Measurements from ENCODE around the gene CLIP1. TPM values are rescaled to one million over a fixed set of nuclear protein-coding genes. Genes with fewer than 3 reads are reported as not detected.

The CLIP1 gene
- total RNA-seq, 3 donors from 2014 or later = 43.5 to 170 (median 45.0) TPM

DNA sequence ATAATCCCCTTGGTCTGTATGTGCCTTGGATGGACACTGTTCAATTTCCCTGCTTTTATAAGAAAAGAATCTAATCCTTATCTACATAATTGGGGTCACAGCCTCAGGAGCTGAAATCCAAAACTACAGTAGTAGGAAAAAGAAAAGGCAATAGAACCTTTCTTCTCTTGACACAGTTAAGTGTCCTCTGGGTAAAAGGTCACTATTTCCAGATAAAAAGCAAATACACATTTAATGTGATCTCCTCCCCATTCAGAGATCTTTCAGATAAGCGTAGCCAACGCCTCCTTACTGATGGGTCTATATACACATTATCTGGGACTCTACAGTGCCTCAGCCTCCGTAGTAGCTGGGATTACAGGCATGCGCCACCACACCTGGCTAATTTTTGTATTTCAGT, 73.4 kb downstream of the CLIP1 start:
- TF ChIP-seq CTCF (IDR thresholded peaks at IDR 0.05) = no peak
- Histone ChIP-seq H3K9me3 (no peaks in the 10 kb centered on the region), H3K4me3 (no peak overlapping the region), H3K36me3 (ENCODE audit: low read depth) (no peaks in the 10 kb centered on the region), H3K4me1 (ENCODE audit: low read depth) (no peaks in the 10 kb centered on the region)
- no peak for DNase-seq
- intact Hi-C loops (cut with DNase I, micrococcal nuclease) = no loop called here
- ATAC-seq = peak; percentile 53

- ATAC-seq (no peak), DNase-seq (no peak)
- Histone ChIP-seq H3K36me3 (ENCODE audit: low read depth) (no peaks in the 10 kb centered on the region), H3K4me1 (ENCODE audit: low read depth) (no peaks in the 10 kb centered on the region), H3K9me3 (no peaks in the 10 kb centered on the region), H3K4me3 (no peak overlapping the region)
- no peak for TF ChIP-seq CTCF (IDR thresholded peaks at IDR 0.05)
- intact Hi-C loops (cut with DNase I, micrococcal nuclease) = no loop called here
These were observed 74.0 kb downstream of the CLIP1 start for GRCh38 chr12:122348505-122348904.

DNA sequence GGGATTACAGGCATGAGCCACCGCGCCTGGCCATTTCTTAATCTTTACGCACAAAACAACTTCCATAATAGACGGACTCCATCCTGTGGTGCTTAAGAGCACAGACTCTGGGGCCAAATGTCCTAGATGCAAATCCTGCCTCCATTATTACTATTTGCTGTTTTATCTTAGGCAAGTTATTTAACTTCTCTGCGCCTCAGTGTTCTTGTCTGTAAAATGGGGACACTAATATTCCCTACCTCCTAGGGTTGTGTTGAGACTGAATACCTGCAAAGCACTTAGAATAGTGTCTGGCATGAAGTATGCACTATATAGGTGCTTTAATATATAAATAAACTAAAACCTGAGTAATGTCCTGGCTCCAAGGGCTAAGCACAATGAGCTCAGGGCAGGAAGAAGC, 76.4 kb downstream of the CLIP1 start:
- ATAC-seq = no peak

DNA sequence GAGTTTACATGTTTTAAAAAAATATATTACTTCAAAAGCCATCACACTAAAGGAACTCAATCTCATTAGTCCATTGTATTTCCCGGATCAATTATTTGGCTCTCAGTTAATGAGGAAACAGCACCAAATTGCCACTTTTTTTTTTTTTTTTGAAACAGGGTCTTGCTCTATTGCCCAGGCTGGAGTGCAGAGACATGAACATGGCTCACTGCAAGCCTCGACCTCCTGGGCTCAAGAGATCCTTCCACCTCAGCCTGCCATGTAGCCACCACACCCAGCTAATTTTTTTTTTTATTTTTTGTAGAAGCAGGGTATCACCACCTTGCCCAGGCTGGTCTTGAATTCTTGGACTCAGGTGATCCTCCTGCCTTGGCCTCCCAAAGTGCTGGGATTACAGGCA, 77.4 kb downstream of the CLIP1 start:
- TF ChIP-seq CTCF (IDR thresholded peaks at IDR 0.05) = no peak
- Histone ChIP-seq H3K9me3 (no peaks in the 10 kb centered on the region), H3K4me3 (no peak overlapping the region), H3K4me1 (ENCODE audit: low read depth) (no peaks in the 10 kb centered on the region), H3K36me3 (ENCODE audit: low read depth) (no peaks in the 10 kb centered on the region)
- no peak for ATAC-seq
- no peak for DNase-seq
- intact Hi-C loops (cut with DNase I, micrococcal nuclease) = no loop called here

More for the DNA sequence above, 76.4 kb downstream of the CLIP1 start:
- Histone ChIP-seq H3K9me3 (no peaks in the 10 kb centered on the region), H3K4me1 (ENCODE audit: low read depth) (no peaks in the 10 kb centered on the region), H3K36me3 (ENCODE audit: low read depth) (no peaks in the 10 kb centered on the region), H3K4me3 (no peak overlapping the region)
- TF ChIP-seq CTCF (IDR thresholded peaks at IDR 0.05) = no peak
- DNase-seq = no peak
- intact Hi-C loops (cut with DNase I, micrococcal nuclease) = no loop called here

GRCh38 chr12:122336015-122336946, 86.2 kb downstream of the CLIP1 start:
- intact Hi-C loops (cut with DNase I, micrococcal nuclease) = no loop called here
- TF ChIP-seq CTCF (IDR thresholded peaks at IDR 0.05) = no peak
- H3K36me3 ChIP-seq (ENCODE audit: low read depth) = no peaks in the 10 kb centered on the region
- peak; percentile 46 for ATAC-seq
- no peak overlapping the region for H3K4me3 ChIP-seq
- peak in 2 of 3 donors; percentile 39 to 46 for DNase-seq
- H3K9me3 ChIP-seq = no peaks in the 10 kb centered on the region
- H3K4me1 ChIP-seq (ENCODE audit: low read depth) = no peaks in the 10 kb centered on the region
